Bone marrow (tissue), 2 donors: ENCODE measurements around the gene FLCN.

Source experiments
- DNase-seq, 2 donors: peaks; one replicate each; lab custom pipeline; 2025; lab: John Stamatoyannopoulos, UW

FLCN gene

GRCh38 chr17:17236295-17237025 is 508 bp downstream of the FLCN start:
- no peak for DNase-seq

GRCh38 chr17:17235212-17236174 is 1.5 kb downstream of the FLCN start:
- DNase-seq: no peak

GRCh38 chr17:17232303-17232621 is 4.7 kb downstream of the FLCN start:
- no peak for DNase-seq

- no peak for DNase-seq
Measured at GRCh38 chr17:17231621-17232302, 5.2 kb downstream of the FLCN start.

- no peak for DNase-seq
Measured at GRCh38 chr17:17229416-17230384, 7.3 kb downstream of the FLCN start.

- DNase-seq: no peak
Measured at GRCh38 chr17:17228521-17229279, 8.3 kb downstream of the FLCN start.

- no peak for DNase-seq
Measured at GRCh38 chr17:17227608-17228520, 9.1 kb downstream of the FLCN start.

- DNase-seq: no peak
Measured at GRCh38 chr17:17226451-17227265, 10.3 kb downstream of the FLCN start.

GRCh38 chr17:17225901-17226300 is 11.1 kb downstream of the FLCN start:
- no peak for DNase-seq

- DNase-seq: no peak
Measured at GRCh38 chr17:17224137-17224536, 12.8 kb downstream of the FLCN start.

- no peak for DNase-seq
Measured at GRCh38 chr17:17223736-17224135, 13.2 kb downstream of the FLCN start.

- DNase-seq: no peak
Measured at GRCh38 chr17:17221329-17221728, 15.6 kb downstream of the FLCN start.

GRCh38 chr17:17220529-17220928 is 16.4 kb downstream of the FLCN start:
- no peak for DNase-seq

GRCh38 chr17:17217995-17218394 is 19.0 kb downstream of the FLCN start:
- DNase-seq: no peak

GRCh38 chr17:17216776-17217175 is 20.2 kb downstream of the FLCN start:
- DNase-seq: no peak

- DNase-seq: no peak
Measured at GRCh38 chr17:17216236-17216635, 20.7 kb downstream of the FLCN start.

- DNase-seq: no peak
Measured at GRCh38 chr17:17215575-17215974, 21.4 kb downstream of the FLCN start.

GRCh38 chr17:17214646-17215436 is 22.1 kb downstream of the FLCN start:
- DNase-seq: no peak
